GM21723 (cell line): ENCODE results near the gene CSNK1G2.

ENCODE experiments used
- ATAC-seq: cut with Tn5 transposase; IDR thresholded peaks from one replicate; pipeline ENCODE4 v1.9.1; 2021; ENCODE audit warnings: mild to moderate bottlenecking, moderate library complexity; ENCODE audit not compliant: unreplicated experiment

The CSNK1G2 gene

GRCh38 chr19:2014731-2015607 is 74.0 kb downstream of the CSNK1G2 start:
- ATAC-seq = no peak

- ATAC-seq = no peak
Observed at GRCh38 chr19:2015608-2015950, 74.6 kb downstream of the CSNK1G2 start, which contains the start of gene BTBD2. Gene BTBD2 (minus strand): TSS chr19:2015714. CDS start chr19:2015703, 11 bp downstream.

- ATAC-seq = no peak
Observed at GRCh38 chr19:2016041-2016807, 75.3 kb downstream of the CSNK1G2 start.

- ATAC-seq = no peak
Observed at GRCh38 chr19:2018752-2019151, 77.8 kb downstream of the CSNK1G2 start.

- no peak for ATAC-seq
Observed at GRCh38 chr19:2021453-2022140, 80.6 kb downstream of the CSNK1G2 start.

- no peak for ATAC-seq
Observed at GRCh38 chr19:2022289-2022688, 81.3 kb downstream of the CSNK1G2 start.

- no peak for ATAC-seq
Observed at GRCh38 chr19:2026770-2027169, 85.8 kb downstream of the CSNK1G2 start.

GRCh38 chr19:2027361-2027760 is 86.4 kb downstream of the CSNK1G2 start:
- ATAC-seq = no peak
